Inflammatory macrophage treated with lipopolysaccharide for 1 hour (primary cell): Measurements from ENCODE around the gene SALL4.

Experiments
- DNase-seq, 2 donors: peaks; one replicate each; pipeline ENCODE4 v3.0.0-alpha.2; 2020 to 2022

Gene SALL4

DNA sequence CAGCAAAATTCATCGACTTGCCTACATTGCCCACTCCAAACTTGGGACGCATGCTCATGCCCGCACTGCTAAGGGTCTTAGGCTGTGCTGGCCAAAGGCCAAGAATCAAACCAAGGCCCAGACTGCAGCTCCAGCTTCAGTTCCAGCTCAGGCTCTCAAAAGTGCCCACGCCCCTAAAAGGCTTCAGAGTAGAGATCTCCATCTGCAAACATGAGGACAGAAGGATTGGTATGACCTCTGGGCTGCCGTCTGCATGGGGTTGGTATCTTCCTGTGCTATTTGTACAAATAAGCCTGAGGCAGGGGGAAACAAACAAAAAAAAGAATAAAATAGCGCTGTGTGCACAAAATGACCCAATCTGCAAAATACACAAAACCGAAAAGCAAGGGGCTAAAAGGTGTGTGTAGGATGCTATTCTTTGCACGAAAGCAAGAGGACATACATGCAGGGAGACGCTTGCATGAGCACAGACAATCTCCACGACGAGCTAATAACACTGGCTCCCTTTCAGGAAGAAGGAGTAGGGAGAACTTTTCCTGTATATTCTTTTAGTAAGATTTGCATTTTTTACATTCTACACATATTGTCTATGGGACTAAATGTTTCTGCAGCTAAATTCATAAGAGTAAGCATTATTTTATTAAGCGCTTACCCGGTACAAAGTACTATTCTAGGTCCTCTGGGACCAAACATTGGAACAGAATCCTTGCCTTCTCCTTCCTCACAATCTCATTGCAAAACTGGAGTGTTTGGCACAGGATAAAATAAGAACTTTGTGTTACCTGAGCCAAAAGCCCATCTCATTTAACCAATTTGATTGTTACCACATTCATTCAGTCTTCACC, 67.2 kb downstream of the SALL4 start:
- DNase-seq: no peak

DNA sequence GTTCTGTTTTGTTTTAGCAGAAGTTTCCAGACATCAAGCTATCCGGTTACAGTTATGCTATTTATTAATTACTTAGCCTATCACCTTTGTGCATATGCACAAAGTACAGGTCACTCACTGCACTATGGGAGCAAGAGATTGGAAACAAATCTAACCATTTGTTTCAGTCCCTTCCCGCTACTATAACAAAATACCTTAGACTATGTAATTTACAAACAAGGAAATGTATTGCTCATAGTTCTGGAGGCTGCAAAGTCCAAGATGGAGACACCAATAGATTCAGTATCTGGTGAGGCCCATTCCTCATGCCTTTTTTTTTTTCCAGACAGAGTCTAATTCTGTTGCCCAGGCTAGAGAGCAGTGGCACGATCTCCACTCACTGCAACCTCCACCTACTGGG, 69.3 kb downstream of the SALL4 start:
- DNase-seq: no peak
